Hypothalamus (tissue), 51 donors: ENCODE data around the gene LRRC57.

Experiments
- DNase-seq, 51 donors: peaks; one replicate each; lab custom pipeline; 2025; lab: John Stamatoyannopoulos, UW

Gene LRRC57

DNA sequence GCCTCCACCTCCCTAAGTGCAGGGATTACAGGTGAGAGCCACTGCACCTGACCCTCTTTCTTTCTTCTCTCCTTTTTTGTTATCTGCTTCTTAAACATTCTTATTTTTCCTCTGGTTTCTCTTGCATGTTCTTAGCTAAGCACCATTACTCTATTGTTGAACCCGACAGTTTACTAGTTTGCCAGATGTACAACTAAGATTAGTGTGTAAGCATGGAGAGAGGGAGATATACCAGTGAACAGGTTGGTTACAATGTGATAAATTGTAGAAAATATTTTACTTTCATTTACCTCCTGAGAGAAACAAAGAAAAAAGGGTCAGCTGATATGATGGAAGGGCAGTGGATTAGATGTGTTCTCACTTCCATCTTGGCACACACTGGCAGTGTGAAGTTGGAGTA lies 5.0 kb upstream of the LRRC57 start:
- DNase-seq = no peak

DNA sequence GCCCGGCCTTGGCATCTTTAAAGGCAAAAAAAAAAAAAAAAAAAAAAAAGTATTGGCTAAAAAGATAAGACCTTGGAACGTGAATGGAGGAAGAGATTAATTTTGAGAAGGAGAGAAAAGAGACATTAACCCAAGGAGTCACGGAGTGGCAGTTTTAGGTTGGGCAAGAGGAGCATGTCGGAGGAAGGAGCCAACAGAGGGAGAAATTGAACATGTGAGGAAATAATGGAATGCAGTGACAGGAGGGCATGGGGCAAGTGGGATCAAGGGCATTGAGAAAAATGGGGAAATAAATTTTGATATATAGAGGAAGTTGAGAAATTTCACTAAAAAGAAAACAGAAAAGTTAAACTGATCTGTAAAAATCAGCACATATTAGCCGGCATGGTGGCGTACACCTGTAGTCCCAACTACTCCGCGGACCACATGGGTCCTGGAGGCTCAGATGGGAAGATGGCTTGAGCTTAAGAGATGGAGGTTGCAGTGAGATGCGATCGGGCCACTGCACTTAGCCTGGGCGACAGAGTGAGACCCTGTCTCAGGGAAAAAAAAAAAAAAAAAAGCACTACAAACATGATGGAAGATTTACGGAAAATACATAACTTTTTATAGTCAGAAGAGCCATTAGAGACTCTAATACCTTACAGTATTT lies 1.3 kb upstream of the LRRC57 start:
- no peak for DNase-seq

- DNase-seq = peak in 7 of 51 donors; percentile 21 to 49 (median 36)
Measured at GRCh38 chr15:42549032-42549491, 469 bp upstream of the LRRC57 start.

DNA sequence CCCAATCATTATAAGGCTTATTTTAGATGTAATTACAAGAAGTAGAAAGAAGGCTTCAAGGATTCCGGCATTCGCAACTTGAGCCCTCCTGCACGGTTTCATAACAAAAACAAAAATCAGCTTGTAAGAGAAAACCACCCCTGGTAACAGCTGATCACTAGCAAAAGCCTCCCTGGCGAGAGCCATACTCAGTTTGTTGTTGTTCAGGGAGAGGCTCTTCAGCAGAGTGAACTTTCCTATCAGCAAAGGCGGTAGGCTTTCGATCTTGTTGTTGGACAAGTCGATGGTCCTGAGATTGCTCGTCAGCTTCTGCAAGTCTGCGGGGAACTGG lies 710 bp downstream of the LRRC57 start:
- DNase-seq = no peak

DNA sequence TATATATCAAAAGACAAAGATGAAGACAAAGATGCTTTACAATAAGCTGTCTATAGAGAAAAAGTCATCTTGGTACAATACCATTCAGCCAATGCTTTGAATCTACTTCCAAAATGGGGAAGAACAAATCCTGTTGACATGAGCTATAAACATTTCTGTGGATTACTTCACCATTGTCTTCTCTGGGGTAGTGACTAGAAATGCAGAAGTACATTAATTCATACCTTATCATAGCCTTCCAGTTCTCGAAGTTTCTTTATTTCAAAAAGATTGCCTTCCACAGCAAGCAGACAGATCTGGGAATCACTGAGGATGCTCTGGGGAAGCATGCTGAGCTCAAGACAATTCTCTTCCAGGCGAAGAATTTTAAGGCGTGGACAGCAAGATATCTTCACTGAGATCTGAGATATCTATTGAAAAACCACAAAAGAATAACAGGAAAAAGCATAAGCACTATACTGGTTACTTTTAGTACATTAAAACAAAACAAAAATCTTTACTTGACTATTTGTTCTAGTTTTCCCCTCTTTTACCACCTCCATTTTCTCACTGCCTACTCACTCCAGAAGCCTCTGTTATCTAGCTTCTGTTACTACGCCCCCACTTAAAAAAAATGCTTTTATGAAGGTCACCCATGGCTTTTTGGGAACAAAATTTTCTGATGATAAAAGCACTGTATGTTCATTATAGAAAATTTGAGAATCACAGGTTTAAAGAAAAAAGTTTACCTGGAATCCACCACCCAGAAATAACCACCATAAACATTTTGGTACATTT lies 3.6 kb downstream of the LRRC57 start:
- DNase-seq = no peak

GRCh38 chr15:42533246-42533645 lies 15.3 kb downstream of the LRRC57 start:
- no peak for DNase-seq

- DNase-seq = no peak
Measured at GRCh38 chr15:42528970-42529369, 19.6 kb downstream of the LRRC57 start.

DNA sequence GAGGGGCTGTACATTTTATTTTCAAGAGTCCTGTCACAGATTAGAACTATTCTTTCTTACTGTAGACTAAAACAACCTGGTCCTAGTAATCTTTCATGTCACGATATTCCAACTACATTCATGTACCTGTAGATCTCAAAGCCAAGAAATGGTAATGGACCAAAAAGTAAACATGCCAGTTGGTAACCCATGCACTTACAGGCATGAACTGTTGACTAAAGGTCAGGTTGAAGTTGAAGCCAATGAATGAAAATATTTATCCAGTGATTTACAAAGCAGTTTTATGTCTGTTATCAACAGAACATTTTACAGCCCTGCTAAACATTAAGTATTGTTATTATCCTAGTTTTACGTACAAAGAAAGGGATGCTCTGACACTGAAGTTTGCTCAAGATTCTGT lies 25.3 kb downstream of the LRRC57 start:
- DNase-seq = no peak

DNA sequence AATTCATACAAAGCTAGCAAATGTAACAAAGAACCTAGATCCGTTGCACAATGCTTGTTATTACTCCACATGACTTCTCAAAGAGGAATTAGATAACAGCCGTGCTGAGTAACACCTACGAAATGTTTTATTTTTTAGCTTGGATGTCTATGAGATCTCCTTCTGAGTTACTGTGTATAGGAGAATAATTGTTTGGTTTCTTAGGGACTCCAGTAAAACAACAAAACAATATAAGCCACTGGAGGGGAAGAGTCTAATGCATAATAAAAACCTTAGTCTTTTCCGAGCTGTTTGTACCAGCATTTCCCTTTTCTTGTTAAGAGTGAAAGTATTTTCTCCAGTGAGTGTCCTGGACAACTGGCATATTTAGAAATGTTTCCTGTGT lies 37.6 kb downstream of the LRRC57 start:
- no peak for DNase-seq

GRCh38 chr15:42510258-42511006 lies 38.2 kb downstream of the LRRC57 start:
- no peak for DNase-seq

DNA sequence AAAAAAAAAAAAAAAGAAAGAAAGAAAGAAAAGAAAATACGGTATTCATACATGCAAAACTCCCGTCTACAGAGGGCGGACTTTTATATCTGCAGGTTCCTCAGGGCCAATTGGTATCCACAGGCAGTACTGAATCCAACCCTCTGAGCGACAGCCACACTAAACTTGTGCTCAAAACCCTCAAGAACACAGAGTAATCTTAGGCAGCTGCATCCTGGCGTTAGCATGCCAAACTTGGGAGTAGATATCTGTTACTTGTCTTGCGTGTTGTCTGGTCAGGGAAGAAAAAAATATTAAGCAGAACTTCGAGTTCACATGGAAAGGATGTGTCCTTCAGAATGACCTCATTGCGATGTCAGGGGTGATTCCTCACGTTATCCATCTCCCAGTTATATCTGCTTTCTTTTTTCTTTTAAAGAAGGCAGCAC lies 40.3 kb downstream of the LRRC57 start:
- no peak for DNase-seq

GRCh38 chr15:42507514-42507913 lies 41.1 kb downstream of the LRRC57 start:
- DNase-seq = no peak

GRCh38 chr15:42504631-42505030 lies 44.0 kb downstream of the LRRC57 start:
- DNase-seq = no peak

- DNase-seq = no peak
Measured at GRCh38 chr15:42503825-42504224, 44.8 kb downstream of the LRRC57 start.

DNA sequence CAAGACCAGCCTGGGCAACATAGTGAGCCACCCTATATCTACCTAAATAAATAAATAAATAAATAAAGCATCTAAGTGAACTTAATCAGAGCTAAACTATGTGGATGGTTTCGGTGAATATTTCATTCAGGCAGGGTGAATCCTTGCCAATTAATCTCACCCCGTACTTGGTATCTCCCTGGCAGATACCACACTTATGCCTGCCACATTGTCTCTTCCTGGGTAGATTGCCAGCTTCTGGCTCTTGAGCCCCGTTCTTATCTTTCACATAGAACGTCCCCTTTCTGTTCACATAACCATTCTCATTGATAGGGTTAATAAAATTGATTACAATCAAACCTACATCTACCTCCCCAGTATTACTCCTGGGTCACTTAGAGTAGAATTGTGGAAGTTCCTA lies 46.1 kb downstream of the LRRC57 start:
- DNase-seq = no peak

GRCh38 chr15:42499858-42500609 lies 48.6 kb downstream of the LRRC57 start:
- peak in 1 of 51 donors; percentile 7 for DNase-seq

GRCh38 chr15:42498212-42499068 lies 50.2 kb downstream of the LRRC57 start:
- no peak for DNase-seq

GRCh38 chr15:42495361-42496212 lies 53.0 kb downstream of the LRRC57 start, which contains the start of gene SNAP23:
Gene SNAP23 (plus strand): TSS chr15:42495634. CDS start chr15:42511847, 16,213 bp downstream.
- DNase-seq = peak; percentile 58 to 94 (median 88)

- DNase-seq = peak in 37 of 51 donors; percentile 6 to 92 (median 46)
Measured at GRCh38 chr15:42494998-42495360, 53.6 kb downstream of the LRRC57 start.
